Neural cell (in vitro differentiated cells): ENCODE results near the gene USP4. TPM values are rescaled to one million over a fixed set of nuclear protein-coding genes. Genes with fewer than 3 reads are reported as not detected.
"Not testable (repeated sequence)": the region's sequence is repeated elsewhere in the genome, so short reads cannot be mapped to it uniquely, and the experiment has no call there.

Source experiments
- H2AFZ ChIP-seq: fragments of 200-600, 300-800 bp; sonication (generic), shearing (Covaris generic); 2 replicates; pipeline ENCODE4 v1.6.0; 2014; ENCODE audit warnings: low read depth, mild to moderate bottlenecking, antibody characterized with exemption, low read length, moderate library complexity
- H3F3A ChIP-seq: fragments of 200-600 bp; shearing (Covaris generic); 2 replicates; pipeline ENCODE4 v1.6.1; 2016; ENCODE audit warnings: mild to moderate bottlenecking, moderate library complexity, mixed read lengths, antibody characterized with exemption, low read length; ENCODE audit not compliant: insufficient read depth, poor library complexity, severe bottlenecking
- H3K27ac ChIP-seq: fragments of 200-600, 300-800 bp; sonication (generic), shearing (Covaris generic); 2 replicates; pipeline ENCODE4 v1.5.1; 2014; ENCODE audit warnings: mild to moderate bottlenecking, low read length, moderate library complexity
- H3K27me3 ChIP-seq: fragments of 300-800, 200-600 bp; sonication (generic), shearing (Covaris generic); 2 replicates; pipeline ENCODE4 v1.6.0; 2014; ENCODE audit warnings: mild to moderate bottlenecking, low read depth, low read length, moderate library complexity; ENCODE audit not compliant: insufficient read depth
- H3K36me3 ChIP-seq: fragments of 300-800, 200-600 bp; sonication (generic), shearing (Covaris generic); 2 replicates; pipeline ENCODE4 v1.5.1; 2014; ENCODE audit warnings: mild to moderate bottlenecking, antibody characterized with exemption, low read length, moderate library complexity; ENCODE audit not compliant: insufficient read depth
- H3K4me2 ChIP-seq: fragments of 300-800, 200-600 bp; sonication (generic), shearing (Covaris generic); 2 replicates; pipeline ENCODE4 v1.6.0; 2014; ENCODE audit warnings: mild to moderate bottlenecking, low read length
- H3K4me3 ChIP-seq: fragments of 300-800, 200-600 bp; sonication (generic), shearing (Covaris generic); 2 replicates; pipeline ENCODE4 v1.5.1; 2014; ENCODE audit warnings: mild to moderate bottlenecking, low read length, moderate library complexity
- H3K79me2 ChIP-seq: fragments of 200-600 bp; shearing (Covaris generic); replicated peaks from 2 replicates; pipeline ENCODE4 v1.6.0; 2014; ENCODE audit warnings: mild to moderate bottlenecking, low read length, moderate library complexity; ENCODE audit not compliant: insufficient read depth
- H3K9ac ChIP-seq: fragments of 300-800, 200-600 bp; sonication (generic), shearing (Covaris generic); 2 replicates; pipeline ENCODE4 v1.6.1; 2016; ENCODE audit warnings: mild to moderate bottlenecking, low read length, mixed read lengths
- H3K9me2 ChIP-seq: fragments of 200-600 bp; shearing (Covaris generic); 2 replicates; pipeline ENCODE4 v1.6.1; 2016; ENCODE audit warnings: mild to moderate bottlenecking, low read length, mixed read lengths; ENCODE audit not compliant: insufficient read depth
- H3K9me3 ChIP-seq: fragments of 200-600, 300-800 bp; sonication (generic), shearing (Covaris generic); 2 replicates; pipeline ENCODE4 v1.6.1; 2016; ENCODE audit warnings: mild to moderate bottlenecking, mixed run types, low read length, moderate library complexity, mixed read lengths
- H4K20me1 ChIP-seq: fragments of 200-600 bp; shearing (Covaris generic); 2 replicates; pipeline ENCODE4 v1.6.1; 2016; ENCODE audit warnings: mild to moderate bottlenecking, mixed run types; ENCODE audit not compliant: insufficient read depth
- EP300 ChIP-seq: fragments of 450-650 bp; conservative IDR thresholded peaks from 2 replicates; pipeline ENCODE4 v1.6.1; 2014; ENCODE audit warnings: antibody characterized with exemption, mild to moderate bottlenecking, moderate library complexity; ENCODE audit not compliant: poor library complexity, severe bottlenecking
- EZH2 ChIP-seq: fragments of 200-600, 300-800 bp; shearing (Covaris generic), sonication (generic); IDR thresholded peaks from 2 replicates; pipeline ENCODE4 v1.6.1; 2014; ENCODE audit warnings: antibody characterized with exemption, low read length, borderline replicate concordance, mild to moderate bottlenecking; ENCODE audit not compliant: insufficient read depth, poor library complexity, severe bottlenecking
- MXI1 ChIP-seq: fragments of 450-650 bp; conservative IDR thresholded peaks from 2 replicates; pipeline ENCODE4 v1.6.1; 2014; ENCODE audit warnings: antibody characterized with exemption, mild to moderate bottlenecking; ENCODE audit not compliant: poor library complexity, severe bottlenecking
- POLR2AphosphoS5 ChIP-seq: IDR thresholded peaks from 2 replicates; pipeline ENCODE4 v1.6.1; 2012
- RAD21 ChIP-seq: fragments of 450-650 bp; conservative IDR thresholded peaks from 2 replicates; pipeline ENCODE4 v1.6.1; 2014; ENCODE audit warnings: antibody characterized with exemption, mild to moderate bottlenecking, moderate library complexity
- SMC3 ChIP-seq: fragments of 450-650 bp; conservative IDR thresholded peaks from 2 replicates; pipeline ENCODE4 v1.6.1; 2014; ENCODE audit warnings: antibody characterized with exemption, mild to moderate bottlenecking, moderate library complexity; ENCODE audit not compliant: poor library complexity
- TAF1 ChIP-seq: IDR thresholded peaks from 2 replicates; pipeline ENCODE4 v1.6.1; 2012; ENCODE audit warnings: low read depth
- polyA plus RNA-seq: library from polyadenylated mRNA; depleted of rRNA; stranded (reverse); fragments of >200 nt; gene quantifications from 2 replicates; pipeline ENCODE4 v1.2.3, GENCODE V29; 2014
- TF ChIP-seq, protein P1 (sequence below): fragments of 450-650 bp; IDR thresholded peaks from 2 replicates; pipeline ENCODE4 v1.5.1; 2014; ENCODE audit warnings: antibody characterized with exemption, mild to moderate bottlenecking, moderate library complexity; ENCODE audit not compliant: poor library complexity, severe bottlenecking
- TF ChIP-seq, protein P2 (sequence below): IDR thresholded peaks from 2 replicates; pipeline ENCODE4 v1.6.1; 2012; ENCODE audit warnings: borderline replicate concordance

Gene USP4
- polyA plus RNA-seq, 1 donor from 2014 or later = 35.5 TPM

DNA sequence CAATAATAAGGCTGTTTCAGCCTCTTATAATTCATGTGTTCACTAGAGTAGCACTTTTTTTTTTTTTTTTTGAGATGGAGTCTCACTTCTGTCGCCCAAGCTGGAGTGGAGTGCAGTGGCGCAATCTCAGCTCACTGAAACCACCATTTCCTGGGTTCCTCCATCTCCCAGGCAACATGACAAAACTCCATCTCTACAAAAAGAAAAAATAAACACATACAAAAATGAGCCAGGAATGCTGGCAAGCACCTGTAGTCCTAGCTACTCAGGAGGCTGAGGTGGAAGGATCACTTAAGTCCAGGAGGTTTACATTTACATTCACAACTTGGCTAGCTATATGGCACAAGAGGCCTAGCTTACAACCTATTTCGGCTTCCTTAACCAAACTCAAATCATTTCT, 6.8 kb downstream of the USP4 start:
- Histone ChIP-seq H3K9me3 (no peaks in the 10 kb centered on the region), H2AFZ (no peak overlapping the region), H3K27me3 (no peaks in the 10 kb centered on the region), H4K20me1 (no peaks in the 10 kb centered on the region), H3K9ac (no peak overlapping the region), H3F3A (no peaks in the 10 kb centered on the region), H3K36me3 (no peaks in the 10 kb centered on the region), H3K4me3 (no peak overlapping the region), H3K27ac (no peak overlapping the region), H3K79me2 (peaks cover 11% of the 10 kb centered on the region), H3K9me2 (no peaks in the 10 kb centered on the region), H3K4me2 (no peak overlapping the region)
- TF ChIP-seq POLR2AphosphoS5 (no peak), EZH2 (no peak), TAF1 (no peak), EP300 (no peak), SMC3 (no peak), RAD21 (no peak), MXI1 (no peak)
- TF ChIP-seq, protein P1, sequence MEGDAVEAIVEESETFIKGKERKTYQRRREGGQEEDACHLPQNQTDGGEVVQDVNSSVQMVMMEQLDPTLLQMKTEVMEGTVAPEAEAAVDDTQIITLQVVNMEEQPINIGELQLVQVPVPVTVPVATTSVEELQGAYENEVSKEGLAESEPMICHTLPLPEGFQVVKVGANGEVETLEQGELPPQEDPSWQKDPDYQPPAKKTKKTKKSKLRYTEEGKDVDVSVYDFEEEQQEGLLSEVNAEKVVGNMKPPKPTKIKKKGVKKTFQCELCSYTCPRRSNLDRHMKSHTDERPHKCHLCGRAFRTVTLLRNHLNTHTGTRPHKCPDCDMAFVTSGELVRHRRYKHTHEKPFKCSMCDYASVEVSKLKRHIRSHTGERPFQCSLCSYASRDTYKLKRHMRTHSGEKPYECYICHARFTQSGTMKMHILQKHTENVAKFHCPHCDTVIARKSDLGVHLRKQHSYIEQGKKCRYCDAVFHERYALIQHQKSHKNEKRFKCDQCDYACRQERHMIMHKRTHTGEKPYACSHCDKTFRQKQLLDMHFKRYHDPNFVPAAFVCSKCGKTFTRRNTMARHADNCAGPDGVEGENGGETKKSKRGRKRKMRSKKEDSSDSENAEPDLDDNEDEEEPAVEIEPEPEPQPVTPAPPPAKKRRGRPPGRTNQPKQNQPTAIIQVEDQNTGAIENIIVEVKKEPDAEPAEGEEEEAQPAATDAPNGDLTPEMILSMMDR = no peak
- TF ChIP-seq, protein P2, sequence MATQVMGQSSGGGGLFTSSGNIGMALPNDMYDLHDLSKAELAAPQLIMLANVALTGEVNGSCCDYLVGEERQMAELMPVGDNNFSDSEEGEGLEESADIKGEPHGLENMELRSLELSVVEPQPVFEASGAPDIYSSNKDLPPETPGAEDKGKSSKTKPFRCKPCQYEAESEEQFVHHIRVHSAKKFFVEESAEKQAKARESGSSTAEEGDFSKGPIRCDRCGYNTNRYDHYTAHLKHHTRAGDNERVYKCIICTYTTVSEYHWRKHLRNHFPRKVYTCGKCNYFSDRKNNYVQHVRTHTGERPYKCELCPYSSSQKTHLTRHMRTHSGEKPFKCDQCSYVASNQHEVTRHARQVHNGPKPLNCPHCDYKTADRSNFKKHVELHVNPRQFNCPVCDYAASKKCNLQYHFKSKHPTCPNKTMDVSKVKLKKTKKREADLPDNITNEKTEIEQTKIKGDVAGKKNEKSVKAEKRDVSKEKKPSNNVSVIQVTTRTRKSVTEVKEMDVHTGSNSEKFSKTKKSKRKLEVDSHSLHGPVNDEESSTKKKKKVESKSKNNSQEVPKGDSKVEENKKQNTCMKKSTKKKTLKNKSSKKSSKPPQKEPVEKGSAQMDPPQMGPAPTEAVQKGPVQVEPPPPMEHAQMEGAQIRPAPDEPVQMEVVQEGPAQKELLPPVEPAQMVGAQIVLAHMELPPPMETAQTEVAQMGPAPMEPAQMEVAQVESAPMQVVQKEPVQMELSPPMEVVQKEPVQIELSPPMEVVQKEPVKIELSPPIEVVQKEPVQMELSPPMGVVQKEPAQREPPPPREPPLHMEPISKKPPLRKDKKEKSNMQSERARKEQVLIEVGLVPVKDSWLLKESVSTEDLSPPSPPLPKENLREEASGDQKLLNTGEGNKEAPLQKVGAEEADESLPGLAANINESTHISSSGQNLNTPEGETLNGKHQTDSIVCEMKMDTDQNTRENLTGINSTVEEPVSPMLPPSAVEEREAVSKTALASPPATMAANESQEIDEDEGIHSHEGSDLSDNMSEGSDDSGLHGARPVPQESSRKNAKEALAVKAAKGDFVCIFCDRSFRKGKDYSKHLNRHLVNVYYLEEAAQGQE = no peak

DNA sequence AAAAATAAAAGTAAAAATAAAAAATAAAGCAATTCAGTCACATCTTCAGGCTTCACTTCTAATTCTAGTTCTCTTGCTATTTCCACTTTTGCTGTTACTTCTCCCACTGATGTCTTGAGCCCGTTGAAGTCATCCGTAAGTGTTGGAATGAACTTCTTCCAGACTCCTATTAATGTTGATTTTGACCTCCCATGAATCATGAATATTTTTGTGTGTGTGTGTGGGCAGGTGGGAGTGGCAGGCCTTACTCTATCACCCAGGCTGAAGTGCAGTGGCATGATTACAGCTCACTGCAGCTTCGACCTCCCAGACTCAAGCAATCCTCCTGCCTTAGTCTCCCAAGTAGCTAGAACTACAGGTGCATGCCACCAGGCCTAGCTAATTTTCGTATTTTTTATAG, 10.7 kb downstream of the USP4 start:
- Histone ChIP-seq H3K9me3 (no peaks in the 10 kb centered on the region), H2AFZ (no peak overlapping the region), H3K9ac (no peak overlapping the region), H3K36me3 (no peaks in the 10 kb centered on the region), H3K79me2 (no peaks in the 10 kb centered on the region), H3K4me2 (no peak overlapping the region), H3K27me3 (no peaks in the 10 kb centered on the region), H3F3A (no peaks in the 10 kb centered on the region), H4K20me1 (no peaks in the 10 kb centered on the region), H3K4me3 (no peak overlapping the region), H3K27ac (no peak overlapping the region), H3K9me2 (no peaks in the 10 kb centered on the region)
- no peak for TF ChIP-seq TAF1
- TF ChIP-seq, protein P1 = no peak

DNA sequence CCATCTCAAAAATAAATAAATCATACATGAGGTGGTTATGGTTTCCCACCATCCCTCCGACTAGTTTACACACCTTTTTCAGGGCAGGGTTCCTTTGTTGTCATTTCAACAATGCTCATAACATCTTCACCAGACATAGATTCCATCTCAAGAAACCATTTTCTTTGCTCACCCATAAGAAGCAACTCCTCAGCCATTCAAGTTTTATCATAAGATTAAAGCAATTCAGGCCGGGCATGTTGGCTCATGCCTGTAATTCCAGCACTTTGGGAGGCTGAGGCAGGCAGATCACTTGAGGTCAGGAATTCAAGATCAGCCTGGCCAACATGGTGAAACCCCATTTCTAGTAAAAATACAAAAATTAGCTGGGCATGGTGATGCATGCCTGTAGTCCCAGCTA, 11.5 kb downstream of the USP4 start:
- H3F3A ChIP-seq, H3K9me3 ChIP-seq, H3K9me2 ChIP-seq, H2AFZ ChIP-seq, H3K27ac ChIP-seq, H3K4me3 ChIP-seq, H3K79me2 ChIP-seq, H3K9ac ChIP-seq, H4K20me1 ChIP-seq, H3K27me3 ChIP-seq, H3K4me2 ChIP-seq, H3K36me3 ChIP-seq: not testable (repeated sequence)
